HepG2 (cell line): ENCODE results near the gene OR6S1. TPM values are rescaled to one million over a fixed set of nuclear protein-coding genes. Genes with fewer than 3 reads are reported as not detected.

Source experiments
- ELF4 ChIP-seq: sonication (generic); formaldehyde crosslinking; IDR thresholded peaks from 2 replicates; pipeline ENCODE4 v1.5.0; 2020; ENCODE audit warnings: missing genetic modification reagents, mild to moderate bottlenecking, moderate library complexity, borderline replicate concordance
- FOXK1 ChIP-seq: sonication (generic); formaldehyde crosslinking; IDR thresholded peaks from 2 replicates; pipeline ENCODE4 v1.4.0; 2020; ENCODE audit warnings: low read depth, missing genetic modification reagents, borderline replicate concordance
- MAF1 ChIP-seq: sonication (generic); formaldehyde crosslinking; IDR thresholded peaks from 2 replicates; pipeline ENCODE4 v1.5.0; 2020; ENCODE audit warnings: missing genetic modification reagents, borderline replicate concordance
- NCOR1 ChIP-seq: fragments of 200-600 bp; sonication (generic); IDR thresholded peaks from 2 replicates; pipeline ENCODE4 v1.7.0; 2017; ENCODE audit warnings: antibody characterized with exemption, low read length, borderline replicate concordance
- PAWR ChIP-seq: sonication (generic); formaldehyde crosslinking; IDR thresholded peaks from 2 replicates; pipeline ENCODE4 v1.4.0; 2020; ENCODE audit warnings: missing genetic modification reagents, mild to moderate bottlenecking, borderline replicate concordance
- POGK ChIP-seq: sonication (generic); formaldehyde crosslinking; conservative IDR thresholded peaks from 2 replicates; pipeline ENCODE4 v1.8.0; 2022; ENCODE audit warnings: mild to moderate bottlenecking, moderate library complexity, missing genetic modification reagents
- SCMH1 ChIP-seq: sonication (generic); formaldehyde crosslinking; IDR thresholded peaks from 2 replicates; pipeline ENCODE4 v1.9.0; 2021; ENCODE audit warnings: missing genetic modification reagents, mild to moderate bottlenecking, borderline replicate concordance
- SIN3A ChIP-seq: IDR thresholded peaks from 2 replicates; pipeline ENCODE4 v1.6.1; 2011; ENCODE audit warnings: low read depth, mild to moderate bottlenecking, control low read depth, low read length, borderline replicate concordance
- SIX1 ChIP-seq: sonication (generic); formaldehyde crosslinking; IDR thresholded peaks from 2 replicates; pipeline ENCODE4 v1.4.0; 2020; ENCODE audit warnings: missing genetic modification reagents, borderline replicate concordance
- SUZ12 ChIP-seq: fragments of 150-350 bp; IDR thresholded peaks from 2 replicates; pipeline ENCODE4 v1.6.1; 2014; ENCODE audit warnings: low read depth, low read length
- TCF12 ChIP-seq, 2 experiments: fragments of 450-650 bp in 1 of 2; sonication (generic) in 1 of 2; formaldehyde crosslinking in 1 of 2; IDR thresholded peaks; 2 replicates each; pipeline versions ENCODE4 v1.6.1 to v1.8.0; 2017 to 2022; ENCODE audit warnings: antibody characterized with exemption in 1 of 2, mild to moderate bottlenecking in 1 of 2, missing genetic modification reagents in 1 of 2, moderate library complexity in 1 of 2
- ZBTB39 ChIP-seq: sonication (generic); formaldehyde crosslinking; IDR thresholded peaks from 2 replicates; pipeline ENCODE4 v1.5.0; 2020; ENCODE audit warnings: missing genetic modification reagents
- ZNF136 ChIP-seq: sonication (generic); formaldehyde crosslinking; IDR thresholded peaks from 2 replicates; pipeline ENCODE4 v1.8.1; 2022; ENCODE audit warnings: low read depth, mild to moderate bottlenecking, moderate library complexity, missing genetic modification reagents
- ZNF225 ChIP-seq: sonication (generic); formaldehyde crosslinking; IDR thresholded peaks from 2 replicates; pipeline ENCODE4 v1.4.0; 2020; ENCODE audit warnings: mild to moderate bottlenecking, missing genetic modification reagents
- ZNF343 ChIP-seq: sonication (generic); formaldehyde crosslinking; IDR thresholded peaks from 2 replicates; pipeline ENCODE4 v1.4.0; 2020; ENCODE audit warnings: mild to moderate bottlenecking, missing genetic modification reagents
- polyA plus RNA-seq, 8 experiments: library from polyadenylated mRNA; depleted of rRNA in 3 of 8; stranded (reverse) in 7 of 8; unstranded in 1 of 8; fragments of >200 nt; fragmentation: Illumina TruSeq in 4 of 8; extraction: Trizol in 4 of 8; gene quantifications; 2 replicates each; pipeline versions ENCODE4 v1.2.1 to v1.2.3, GENCODE V29; 2011 to 2016; ENCODE audit warnings: low read depth in 4 of 8, missing spikeins in 1 of 8, mixed read lengths in 1 of 8; ENCODE audit not compliant: insufficient read depth in 1 of 8
- total RNA-seq, 5 experiments: library from RNA; depleted of rRNA; stranded (reverse); fragments of >200 nt; fragmentation: Illumina TruSeq; extraction: Trizol; gene quantifications; 2 replicates each; pipeline ENCODE4 v1.2.3, GENCODE V29; 2016; ENCODE audit warnings: low read depth in 1 of 5
- TF ChIP-seq, protein P1 (sequence below): sonication (generic); formaldehyde crosslinking; IDR thresholded peaks from 2 replicates; pipeline ENCODE4 v1.5.0; 2020; ENCODE audit warnings: mild to moderate bottlenecking, missing genetic modification reagents, borderline replicate concordance
- TF ChIP-seq, protein P2 (sequence below): fragments of 450-650 bp; IDR thresholded peaks from 2 replicates; pipeline ENCODE4 v1.6.1; 2016

OR6S1 gene
- total and polyA plus RNA-seq, 2 of the 13 experiments (the other 11 are each of a cell fraction or from before 2014, with no cell fraction given), result 0.09 TPM; not detected in 1

- no peak for TF ChIP-seq SIX1 (CRISPR knock-in tag)
- no peak for TF ChIP-seq SUZ12
- TF ChIP-seq PAWR (CRISPR knock-in tag), result no peak
- no peak for TF ChIP-seq SCMH1 (CRISPR knock-in tag)
- peak; percentile 20; the same call in 1 of the 2 replicates for TF ChIP-seq POGK (CRISPR knock-in tag)
- TF ChIP-seq NCOR1, result no peak
- TF ChIP-seq ZNF343, result no peak
- TF ChIP-seq SIN3A, result 0 out of 2 replicates have a peak, but pooled peaks have one; percentile 37
- no peak for TF ChIP-seq ZBTB39
- 0 out of 2 replicates have a peak, but pooled peaks have one; percentile 77 for TF ChIP-seq ZNF136 (CRISPR knock-in tag)
- TF ChIP-seq ELF4 (CRISPR knock-in tag), result no peak
- 0 out of 2 replicates have a peak, but pooled peaks have one; percentile 27 for TF ChIP-seq FOXK1 (CRISPR knock-in tag)
- TF ChIP-seq, protein P1, sequence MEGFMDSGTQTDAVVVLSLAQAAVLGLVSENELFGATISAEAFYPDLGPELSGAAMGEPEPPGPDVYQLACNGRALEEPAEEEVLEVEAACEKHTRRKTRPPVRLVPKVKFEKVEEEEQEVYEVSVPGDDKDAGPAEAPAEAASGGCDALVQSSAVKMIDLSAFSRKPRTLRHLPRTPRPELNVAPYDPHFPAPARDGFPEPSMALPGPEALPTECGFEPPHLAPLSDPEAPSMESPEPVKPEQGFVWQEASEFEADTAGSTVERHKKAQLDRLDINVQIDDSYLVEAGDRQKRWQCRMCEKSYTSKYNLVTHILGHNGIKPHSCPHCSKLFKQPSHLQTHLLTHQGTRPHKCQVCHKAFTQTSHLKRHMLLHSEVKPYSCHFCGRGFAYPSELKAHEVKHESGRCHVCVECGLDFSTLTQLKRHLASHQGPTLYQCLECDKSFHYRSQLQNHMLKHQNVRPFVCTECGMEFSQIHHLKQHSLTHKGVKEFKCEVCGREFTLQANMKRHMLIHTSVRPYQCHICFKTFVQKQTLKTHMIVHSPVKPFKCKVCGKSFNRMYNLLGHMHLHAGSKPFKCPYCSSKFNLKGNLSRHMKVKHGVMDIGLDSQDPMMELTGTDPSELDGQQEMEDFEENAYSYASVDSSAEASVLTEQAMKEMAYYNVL (CRISPR knock-in tag), result 0 out of 2 replicates have a peak, but pooled peaks have one; percentile 65
- no peak for TF ChIP-seq ZNF225
- peak; percentile 95 for TF ChIP-seq MAF1 (CRISPR knock-in tag)
- TF ChIP-seq, protein P2, sequence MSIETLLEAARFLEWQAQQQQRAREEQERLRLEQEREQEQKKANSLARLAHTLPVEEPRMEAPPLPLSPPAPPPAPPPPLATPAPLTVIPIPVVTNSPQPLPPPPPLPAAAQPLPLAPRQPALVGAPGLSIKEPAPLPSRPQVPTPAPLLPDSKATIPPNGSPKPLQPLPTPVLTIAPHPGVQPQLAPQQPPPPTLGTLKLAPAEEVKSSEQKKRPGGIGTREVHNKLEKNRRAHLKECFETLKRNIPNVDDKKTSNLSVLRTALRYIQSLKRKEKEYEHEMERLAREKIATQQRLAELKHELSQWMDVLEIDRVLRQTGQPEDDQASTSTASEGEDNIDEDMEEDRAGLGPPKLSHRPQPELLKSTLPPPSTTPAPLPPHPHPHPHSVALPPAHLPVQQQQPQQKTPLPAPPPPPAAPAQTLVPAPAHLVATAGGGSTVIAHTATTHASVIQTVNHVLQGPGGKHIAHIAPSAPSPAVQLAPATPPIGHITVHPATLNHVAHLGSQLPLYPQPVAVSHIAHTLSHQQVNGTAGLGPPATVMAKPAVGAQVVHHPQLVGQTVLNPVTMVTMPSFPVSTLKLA, result no peak
- TF ChIP-seq TCF12 (IDR thresholded peaks at IDR 0.05), result no peak
- TF ChIP-seq TCF12 (CRISPR knock-in tag; IDR thresholded peaks at IDR 0.05), result 0 out of 2 replicates have a peak, but pooled peaks have one; percentile 44
These were observed 11.0 kb downstream of the OR6S1 start (continued) for GRCh38 chr14:20630340-20631022.
